Smooth muscle cell (in vitro differentiated cells): ENCODE measurements around the gene FLNC. TPM values are rescaled to one million over a fixed set of nuclear protein-coding genes. Genes with fewer than 3 reads are reported as not detected.

ENCODE experiments used
- DNase-seq: peaks from one replicate; lab custom pipeline; 2025; ENCODE audit not compliant: unreplicated experiment; lab: John Stamatoyannopoulos, UW
- H2AFZ ChIP-seq: fragments of 200-600 bp; sonication (generic); 2 replicates; pipeline ENCODE4 v1.6.0; 2016; ENCODE audit warnings: antibody characterized with exemption, low read depth, mild to moderate bottlenecking
- H3F3A ChIP-seq: fragments of 200-600 bp; sonication (generic); 2 replicates; pipeline ENCODE4 v1.6.0; 2017; ENCODE audit warnings: antibody characterized with exemption, low read depth
- H3K27ac ChIP-seq: fragments of 200-600 bp; sonication (generic); 2 replicates; pipeline ENCODE4 v1.5.1; 2016; ENCODE audit warnings: low read depth, mild to moderate bottlenecking
- H3K27me3 ChIP-seq: fragments of 200-600 bp; sonication (generic); 2 replicates; pipeline ENCODE4 v1.6.1; 2016; ENCODE audit warnings: low read depth, mild to moderate bottlenecking
- H3K36me3 ChIP-seq: fragments of 200-600 bp; sonication (generic); 2 replicates; pipeline ENCODE4 v1.5.1; 2016; ENCODE audit warnings: low read depth
- H3K4me1 ChIP-seq: fragments of 200-600 bp; sonication (generic); 2 replicates; pipeline ENCODE4 v1.5.1; 2016; ENCODE audit warnings: low read depth
- H3K4me2 ChIP-seq: fragments of 200-600 bp; sonication (generic); 2 replicates; pipeline ENCODE4 v1.6.0; 2016; ENCODE audit warnings: mild to moderate bottlenecking
- H3K4me3 ChIP-seq: fragments of 200-600 bp; sonication (generic); 2 replicates; pipeline ENCODE4 v1.5.1; 2016; ENCODE audit warnings: mild to moderate bottlenecking
- H3K79me2 ChIP-seq: fragments of 200-600 bp; sonication (generic); 2 replicates; pipeline ENCODE4 v1.6.0; 2016; ENCODE audit warnings: low read depth, mild to moderate bottlenecking
- H3K9ac ChIP-seq: fragments of 200-600 bp; sonication (generic); 2 replicates; pipeline ENCODE4 v1.6.0; 2016; ENCODE audit warnings: low read depth
- H3K9me3 ChIP-seq: fragments of 200-600 bp; sonication (generic); replicated peaks from 2 replicates; pipeline ENCODE4 v1.5.1; 2016; ENCODE audit warnings: low read depth
- H4K20me1 ChIP-seq: fragments of 200-600 bp; sonication (generic); 2 replicates; pipeline ENCODE4 v1.6.0; 2016; ENCODE audit warnings: low read depth
- WGBS: methylation state at CpG from one replicate; pipeline ENCODE4 v1.1.7; 2016; ENCODE audit warnings: low lambda C conversion rate; 5-methylcytosine and 5-hydroxymethylcytosine counted together
- polyA plus RNA-seq: library from polyadenylated mRNA; unstranded; fragments of >200 nt; fragmentation: Nextera tagmentation; extraction: Ambion mirVana; gene quantifications from 2 replicates; pipeline ENCODE4 v1.2.1, GENCODE V29; 2016
- total RNA-seq: library from RNA; depleted of rRNA; stranded (reverse); fragments of >200 nt; gene quantifications from 2 replicates; pipeline ENCODE4 v1.2.3, GENCODE V29; 2014
- TF ChIP-seq, protein P1 (sequence below): fragments of 200-600 bp; sonication (generic); IDR thresholded peaks from 2 replicates; pipeline ENCODE4 v1.5.1; 2017; ENCODE audit warnings: borderline replicate concordance, mild to moderate bottlenecking, antibody characterized with exemption; ENCODE audit not compliant: insufficient read depth, poor library complexity, severe bottlenecking

FLNC gene
- total and polyA plus RNA-seq, 2 experiments from 2014 or later: 31.7 to 34.2 TPM

DNA sequence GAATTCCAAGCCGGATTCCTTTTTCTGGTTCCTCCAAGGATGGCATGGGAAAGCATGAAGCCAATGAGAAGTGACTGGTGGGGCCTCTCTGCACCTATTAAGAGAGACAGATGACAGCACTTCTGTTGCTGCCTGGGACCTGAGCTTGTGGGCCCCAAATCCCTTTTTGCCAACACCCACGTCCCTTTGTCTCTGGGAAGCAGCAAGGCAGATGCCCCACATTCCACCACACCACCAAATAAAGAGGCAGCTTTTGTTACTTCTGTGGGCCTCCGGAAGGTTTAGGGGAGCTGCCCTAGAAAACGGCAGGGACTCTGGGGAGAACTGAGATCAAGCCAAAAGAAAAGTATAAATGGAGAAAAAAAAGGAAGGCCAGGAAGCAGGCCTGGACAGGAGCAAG lies 35.1 kb upstream of the FLNC start:
- no peak for DNase-seq
- no peak overlapping the region for H3K4me3 ChIP-seq
- H3K9ac ChIP-seq: no peak overlapping the region
- no peaks in the 10 kb centered on the region for H4K20me1 ChIP-seq
- no peak overlapping the region for H2AFZ ChIP-seq
- peaks cover 21% of the 10 kb centered on the region for H3K4me1 ChIP-seq
- 89% methylated on average over 4 of the region's 4 CpGs for WGBS
- no peaks in the 10 kb centered on the region for H3K9me3 ChIP-seq
- H3K4me2 ChIP-seq: no peak overlapping the region
- TF ChIP-seq, protein P1, sequence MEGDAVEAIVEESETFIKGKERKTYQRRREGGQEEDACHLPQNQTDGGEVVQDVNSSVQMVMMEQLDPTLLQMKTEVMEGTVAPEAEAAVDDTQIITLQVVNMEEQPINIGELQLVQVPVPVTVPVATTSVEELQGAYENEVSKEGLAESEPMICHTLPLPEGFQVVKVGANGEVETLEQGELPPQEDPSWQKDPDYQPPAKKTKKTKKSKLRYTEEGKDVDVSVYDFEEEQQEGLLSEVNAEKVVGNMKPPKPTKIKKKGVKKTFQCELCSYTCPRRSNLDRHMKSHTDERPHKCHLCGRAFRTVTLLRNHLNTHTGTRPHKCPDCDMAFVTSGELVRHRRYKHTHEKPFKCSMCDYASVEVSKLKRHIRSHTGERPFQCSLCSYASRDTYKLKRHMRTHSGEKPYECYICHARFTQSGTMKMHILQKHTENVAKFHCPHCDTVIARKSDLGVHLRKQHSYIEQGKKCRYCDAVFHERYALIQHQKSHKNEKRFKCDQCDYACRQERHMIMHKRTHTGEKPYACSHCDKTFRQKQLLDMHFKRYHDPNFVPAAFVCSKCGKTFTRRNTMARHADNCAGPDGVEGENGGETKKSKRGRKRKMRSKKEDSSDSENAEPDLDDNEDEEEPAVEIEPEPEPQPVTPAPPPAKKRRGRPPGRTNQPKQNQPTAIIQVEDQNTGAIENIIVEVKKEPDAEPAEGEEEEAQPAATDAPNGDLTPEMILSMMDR: no peak
- H3K27ac ChIP-seq: no peak overlapping the region
- no peaks in the 10 kb centered on the region for H3K36me3 ChIP-seq
- no peaks in the 10 kb centered on the region for H3F3A ChIP-seq
- no peaks in the 10 kb centered on the region for H3K79me2 ChIP-seq
- H3K27me3 ChIP-seq: no peaks in the 10 kb centered on the region

DNA sequence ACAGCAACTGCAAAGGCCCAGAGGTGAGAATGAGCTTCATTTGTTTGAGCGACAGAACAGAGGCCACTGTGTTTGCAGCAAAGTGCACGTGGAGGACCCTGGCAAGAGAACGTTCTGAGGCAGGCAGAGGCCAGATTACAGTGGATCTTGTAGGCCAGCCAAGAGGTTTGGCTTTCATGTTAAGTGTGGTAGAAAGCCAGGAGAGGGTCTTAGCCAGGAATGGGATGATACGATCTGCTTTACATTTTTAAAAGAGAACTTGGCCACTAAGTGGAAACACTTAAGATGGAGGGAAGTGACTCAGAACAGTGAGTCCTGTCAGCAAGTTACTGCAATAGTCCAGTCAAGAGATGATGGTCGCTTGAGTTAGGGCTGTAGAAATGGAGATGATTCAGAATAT lies 33.9 kb upstream of the FLNC start:
- no peaks in the 10 kb centered on the region for H3K79me2 ChIP-seq
- H3K9me3 ChIP-seq: no peaks in the 10 kb centered on the region
- no peaks in the 10 kb centered on the region for H3K36me3 ChIP-seq
- H3K27me3 ChIP-seq: no peaks in the 10 kb centered on the region
- H3K9ac ChIP-seq: no peak overlapping the region
- H2AFZ ChIP-seq: no peak overlapping the region
- H3K4me3 ChIP-seq: no peak overlapping the region
- DNase-seq: no peak
- 62% methylated on average over 5 of the region's 5 CpGs for WGBS
- H3K4me1 ChIP-seq: peaks cover 21% of the 10 kb centered on the region
- TF ChIP-seq, protein P1: no peak
- no peaks in the 10 kb centered on the region for H3F3A ChIP-seq
- H3K27ac ChIP-seq: no peak overlapping the region
- H4K20me1 ChIP-seq: no peaks in the 10 kb centered on the region
- H3K4me2 ChIP-seq: no peak overlapping the region

DNA sequence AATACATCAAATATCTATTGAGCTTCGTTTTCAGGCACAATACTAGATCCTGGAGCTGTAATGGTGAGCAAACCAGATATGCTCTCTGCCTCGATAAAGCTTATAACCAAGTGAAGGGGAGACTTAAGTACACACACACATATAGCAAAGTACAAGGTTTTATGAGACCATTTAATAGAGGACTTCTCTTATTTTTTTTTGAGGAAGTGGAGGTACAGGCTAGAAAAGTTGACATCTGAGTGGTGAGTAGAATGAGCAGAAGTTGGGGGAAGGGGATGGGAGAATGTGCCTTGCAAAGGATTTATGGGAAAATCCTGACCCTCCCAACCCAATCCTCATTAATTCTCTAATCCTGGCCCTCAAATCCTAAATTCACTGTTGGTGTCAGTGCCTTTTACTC lies 30.8 kb upstream of the FLNC start:
- H3K9ac ChIP-seq: no peak overlapping the region
- no peaks in the 10 kb centered on the region for H3K27me3 ChIP-seq
- no peaks in the 10 kb centered on the region for H3K9me3 ChIP-seq
- no peak overlapping the region for H2AFZ ChIP-seq
- H3K79me2 ChIP-seq: no peaks in the 10 kb centered on the region
- no peaks in the 10 kb centered on the region for H3F3A ChIP-seq
- H4K20me1 ChIP-seq: no peaks in the 10 kb centered on the region
- no peak overlapping the region for H3K27ac ChIP-seq
- WGBS: 95% methylated on average over 2 of the region's 2 CpGs
- TF ChIP-seq, protein P1: no peak
- no peak for DNase-seq
- H3K36me3 ChIP-seq: no peaks in the 10 kb centered on the region
- H3K4me2 ChIP-seq: no peak overlapping the region
- peaks cover 11% of the 10 kb centered on the region for H3K4me1 ChIP-seq
- H3K4me3 ChIP-seq: no peak overlapping the region

DNA sequence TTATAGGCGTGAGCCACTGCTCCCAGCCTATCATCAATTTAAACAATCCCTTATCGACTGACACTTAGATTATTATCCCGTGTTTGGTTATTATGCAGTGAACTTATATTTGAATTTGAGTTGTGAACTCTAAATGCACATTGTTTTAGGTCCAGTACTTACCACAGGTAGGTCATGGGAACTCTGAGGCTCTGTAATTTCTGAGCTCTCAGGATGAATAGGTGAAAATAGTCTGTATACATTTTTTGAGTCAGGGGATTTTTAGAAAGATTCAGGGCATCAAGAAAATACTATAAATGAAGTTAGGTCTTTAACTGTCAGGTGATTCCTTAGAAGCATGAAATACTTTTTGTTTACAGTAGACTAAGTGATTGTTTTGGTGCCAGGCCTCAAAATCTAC lies 29.6 kb upstream of the FLNC start:
- 99% methylated on average over 3 of the region's 3 CpGs for WGBS
- Histone ChIP-seq H2AFZ (no peak overlapping the region), H3K36me3 (no peaks in the 10 kb centered on the region), H3K27me3 (no peaks in the 10 kb centered on the region), H3K4me3 (no peak overlapping the region), H3K9ac (no peak overlapping the region), H4K20me1 (no peaks in the 10 kb centered on the region), H3F3A (no peaks in the 10 kb centered on the region), H3K79me2 (no peaks in the 10 kb centered on the region), H3K4me1 (peaks cover under 1% of the 10 kb centered on the region), H3K27ac (no peak overlapping the region), H3K9me3 (no peaks in the 10 kb centered on the region), H3K4me2 (no peak overlapping the region)
- DNase-seq: no peak
- TF ChIP-seq, protein P1: no peak
